Testis (tissue), 3 donors: Measurements from ENCODE around the gene SVOPL. TPM values are rescaled to one million over a fixed set of nuclear protein-coding genes. Genes with fewer than 3 reads are reported as not detected.

ENCODE experiments used
- polyA plus RNA-seq: library from polyadenylated mRNA; stranded (reverse); fragments of 350-450 nt; fragmentation: Illumina TruSeq; extraction: RNeasy Lipid Tissue Mini Kit (QIAGEN cat#74804); gene quantifications from one replicate; pipeline ENCODE4 v1.2.3, GENCODE V29; 2014; ENCODE audit warnings: low read depth, low replicate concordance; ENCODE audit not compliant: insufficient read depth
- small RNA-seq, 2 donors: library from RNA; depleted of rRNA; stranded (forward); fragments of <200 nt; gene quantifications; one replicate each; pipeline ENCODE3, GENCODE V24; 2016
- total RNA-seq, 2 donors: library from RNA; depleted of rRNA; stranded (reverse); fragments of >200 nt; gene quantifications; one replicate each; pipeline ENCODE4 v1.2.3, GENCODE V29; 2016

Gene SVOPL
- total and polyA plus RNA-seq, 3 donors from 2014 or later, result 1.1 to 4.0 (median 1.7) TPM

Small RNAs within 50 kb of the gene (small RNA-seq; reads per million reads assigned to genes)
- gene RF00561, result 0 reads per million in 2 donors

Other genes with a start within 250 kb of the SVOPL start
- 10 to 100 TPM; 55.9 to 63.2 TPM for gene TRIM24, start 241.1 kb downstream of the SVOPL start, total RNA-seq
- 38.7 TPM for gene TRIM24, start 241.1 kb downstream of the SVOPL start, polyA plus RNA-seq
- gene TMEM213, start 96.6 kb upstream of the SVOPL start, total RNA-seq, result under 1 TPM in 1 of 2 donors, not detected in 1; 0.31 TPM
- gene TMEM213, start 96.6 kb upstream of the SVOPL start, polyA plus RNA-seq, result 0.09 TPM
- gene ATP6V0A4, start 96.8 kb upstream of the SVOPL start, total RNA-seq, result 1 to 10 TPM in 1 of 2 donors, under 1 TPM in 1; 0.79 to 1.8 TPM
- 0.65 TPM for gene ATP6V0A4, start 96.8 kb upstream of the SVOPL start, polyA plus RNA-seq